Astrocyte of the cerebellum (primary cell): Measurements from ENCODE around the gene PLCD4.

Source experiments
- DNase-seq: peaks from one replicate; pipeline ENCODE4 v3.0.0-alpha.2; 2011; ENCODE audit warnings: low read depth
- H3K4me3 ChIP-seq: 2 replicates; pipeline ENCODE4 v1.5.1; 2011; ENCODE audit warnings: mild to moderate bottlenecking, low read depth, low read length, moderate library complexity
- in situ Hi-C: cut with HindIII; loops from 2 replicates; pipeline ENCODE4 v1.10.0; 2017; ENCODE audit warnings: low sequenced_read_pairs
- TF ChIP-seq, protein P1 (sequence below): IDR thresholded peaks from 2 replicates; pipeline ENCODE4 v1.5.1; 2012; ENCODE audit warnings: low read length, low read depth, moderate library complexity, mild to moderate bottlenecking; ENCODE audit errors: missing control alignments

Gene PLCD4

DNA sequence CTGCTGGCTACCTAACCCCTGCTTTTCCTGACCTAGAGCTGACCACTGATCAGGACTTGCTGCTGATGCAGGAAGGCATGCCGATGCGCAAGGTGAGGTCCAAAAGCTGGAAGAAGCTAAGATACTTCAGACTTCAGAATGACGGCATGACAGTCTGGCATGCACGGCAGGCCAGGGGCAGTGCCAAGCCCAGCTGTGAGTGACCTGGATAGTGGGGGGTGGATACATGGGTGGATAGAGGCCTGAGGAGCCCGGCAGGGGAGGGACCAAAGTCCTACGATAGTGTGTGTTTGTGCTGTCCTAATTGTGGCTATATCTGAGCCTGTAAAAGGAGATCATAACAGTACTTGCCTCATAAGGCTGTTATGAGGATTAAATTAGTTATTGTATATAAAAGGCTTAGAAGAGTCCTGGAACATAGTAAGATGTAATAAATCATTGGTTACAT, 8.2 kb downstream of the PLCD4 start:
- in situ Hi-C loops: no loop called here
- DNase-seq: no peak
- H3K4me3 ChIP-seq: no peak overlapping the region
- TF ChIP-seq, protein P1, sequence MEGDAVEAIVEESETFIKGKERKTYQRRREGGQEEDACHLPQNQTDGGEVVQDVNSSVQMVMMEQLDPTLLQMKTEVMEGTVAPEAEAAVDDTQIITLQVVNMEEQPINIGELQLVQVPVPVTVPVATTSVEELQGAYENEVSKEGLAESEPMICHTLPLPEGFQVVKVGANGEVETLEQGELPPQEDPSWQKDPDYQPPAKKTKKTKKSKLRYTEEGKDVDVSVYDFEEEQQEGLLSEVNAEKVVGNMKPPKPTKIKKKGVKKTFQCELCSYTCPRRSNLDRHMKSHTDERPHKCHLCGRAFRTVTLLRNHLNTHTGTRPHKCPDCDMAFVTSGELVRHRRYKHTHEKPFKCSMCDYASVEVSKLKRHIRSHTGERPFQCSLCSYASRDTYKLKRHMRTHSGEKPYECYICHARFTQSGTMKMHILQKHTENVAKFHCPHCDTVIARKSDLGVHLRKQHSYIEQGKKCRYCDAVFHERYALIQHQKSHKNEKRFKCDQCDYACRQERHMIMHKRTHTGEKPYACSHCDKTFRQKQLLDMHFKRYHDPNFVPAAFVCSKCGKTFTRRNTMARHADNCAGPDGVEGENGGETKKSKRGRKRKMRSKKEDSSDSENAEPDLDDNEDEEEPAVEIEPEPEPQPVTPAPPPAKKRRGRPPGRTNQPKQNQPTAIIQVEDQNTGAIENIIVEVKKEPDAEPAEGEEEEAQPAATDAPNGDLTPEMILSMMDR: no peak

DNA sequence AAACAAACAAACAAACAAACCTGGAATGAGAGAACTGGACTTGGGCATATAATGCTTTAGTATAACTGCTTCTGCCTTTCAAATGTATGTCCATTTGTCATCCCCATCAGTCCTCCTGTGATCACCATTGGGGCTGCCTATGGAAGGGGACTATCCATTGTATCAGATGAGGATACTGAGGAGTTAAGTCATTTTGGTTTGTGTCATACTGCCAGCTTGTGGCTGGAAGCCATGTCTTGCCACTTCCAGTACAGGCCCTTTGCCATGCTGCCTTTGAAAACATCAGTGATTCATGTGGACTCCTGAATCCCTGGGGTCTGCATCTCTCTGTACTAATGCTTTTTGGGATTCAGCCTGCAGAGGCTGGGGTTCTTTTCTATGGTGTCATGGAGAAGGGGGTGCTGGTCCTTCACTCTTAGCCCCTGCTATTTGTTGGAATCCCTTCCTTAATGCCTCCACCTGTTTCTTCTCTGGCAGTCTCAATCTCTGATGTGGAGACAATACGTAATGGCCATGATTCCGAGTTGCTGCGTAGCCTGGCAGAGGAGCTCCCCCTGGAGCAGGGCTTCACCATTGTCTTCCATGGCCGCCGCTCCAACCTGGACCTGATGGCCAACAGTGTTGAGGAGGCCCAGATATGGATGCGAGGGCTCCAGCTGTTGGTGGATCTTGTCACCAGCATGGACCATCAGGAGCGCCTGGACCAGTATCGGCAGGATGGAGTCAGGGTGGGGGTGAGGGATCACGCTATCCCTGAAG, 10.6 kb downstream of the PLCD4 start:
- TF ChIP-seq, protein P1: no peak
- DNase-seq: no peak
- no peak overlapping the region for H3K4me3 ChIP-seq
- in situ Hi-C loops: no loop called here

DNA sequence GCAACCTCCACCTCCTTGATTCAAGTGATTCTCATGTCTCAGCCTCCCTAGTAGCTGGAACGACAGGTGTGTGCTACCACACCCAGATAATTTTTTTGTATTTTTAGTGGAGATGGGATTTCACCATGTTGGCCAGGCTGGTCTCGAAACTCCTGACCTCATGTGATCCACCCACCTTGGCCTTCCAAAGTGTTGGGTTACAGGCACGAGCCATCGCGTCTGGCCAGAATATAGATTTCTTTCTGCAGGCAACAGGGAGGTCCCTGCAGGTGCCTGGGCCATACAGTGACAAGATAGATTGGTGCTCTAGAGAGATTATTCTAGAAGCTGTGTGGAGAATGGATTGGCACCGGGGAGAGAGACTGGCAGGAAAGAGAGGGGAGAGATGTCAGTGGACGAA, 13.3 kb downstream of the PLCD4 start:
- DNase-seq: no peak
- no peak overlapping the region for H3K4me3 ChIP-seq
- TF ChIP-seq, protein P1: no peak
- in situ Hi-C loops: no loop called here

DNA sequence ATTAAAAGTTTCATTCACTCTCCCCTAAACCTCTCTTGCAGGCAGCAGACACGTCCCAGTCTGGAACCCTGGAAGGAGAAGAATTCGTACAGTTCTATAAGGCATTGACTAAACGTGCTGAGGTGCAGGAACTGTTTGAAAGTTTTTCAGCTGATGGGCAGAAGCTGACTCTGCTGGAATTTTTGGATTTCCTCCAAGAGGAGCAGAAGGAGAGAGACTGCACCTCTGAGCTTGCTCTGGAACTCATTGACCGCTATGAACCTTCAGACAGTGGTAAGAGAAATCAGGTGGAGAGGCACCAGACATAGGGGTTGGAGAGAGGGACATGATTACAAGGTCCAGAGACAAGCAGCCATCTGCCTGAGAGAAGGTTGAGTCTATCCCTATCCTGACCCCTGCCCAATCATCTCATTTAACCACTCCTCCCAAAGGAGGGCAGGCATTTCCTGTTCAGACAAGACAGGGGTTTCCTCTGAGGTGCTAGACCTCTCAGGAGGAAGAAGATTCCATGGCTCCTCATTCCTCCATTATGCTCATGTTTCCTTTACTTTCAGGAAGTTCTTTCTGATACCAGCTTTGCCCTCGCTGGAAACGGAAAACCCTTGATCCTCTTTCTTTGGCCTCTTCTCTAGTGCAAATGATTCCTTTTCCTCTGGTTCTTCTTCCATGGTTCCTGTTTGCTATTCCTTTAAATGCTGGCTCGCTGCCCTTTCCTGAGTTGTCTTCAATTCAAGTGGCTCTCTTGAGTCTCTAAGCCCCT, 15.1 kb downstream of the PLCD4 start:
- H3K4me3 ChIP-seq: no peak overlapping the region
- in situ Hi-C loops: no loop called here
- TF ChIP-seq, protein P1: no peak
- no peak for DNase-seq

DNA sequence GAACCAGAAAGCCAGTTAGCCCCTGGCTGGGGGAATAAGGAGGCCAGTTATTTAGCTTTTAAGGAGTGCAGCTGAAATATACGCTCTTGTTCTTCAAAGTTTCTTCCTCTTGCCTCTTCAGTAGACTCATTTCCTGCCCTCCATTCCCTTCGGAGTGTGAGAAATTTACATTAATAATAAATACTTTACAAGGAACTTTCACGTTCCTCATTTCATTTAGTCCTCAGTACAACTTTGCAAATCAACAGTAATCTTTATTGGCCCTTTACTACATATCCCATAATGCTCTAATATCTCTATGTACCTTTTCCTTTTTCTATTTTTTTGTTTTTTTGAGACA, 15.6 kb downstream of the PLCD4 start:
- in situ Hi-C loops: no loop called here
- H3K4me3 ChIP-seq: no peak overlapping the region
- TF ChIP-seq, protein P1: no peak
- no peak for DNase-seq

DNA sequence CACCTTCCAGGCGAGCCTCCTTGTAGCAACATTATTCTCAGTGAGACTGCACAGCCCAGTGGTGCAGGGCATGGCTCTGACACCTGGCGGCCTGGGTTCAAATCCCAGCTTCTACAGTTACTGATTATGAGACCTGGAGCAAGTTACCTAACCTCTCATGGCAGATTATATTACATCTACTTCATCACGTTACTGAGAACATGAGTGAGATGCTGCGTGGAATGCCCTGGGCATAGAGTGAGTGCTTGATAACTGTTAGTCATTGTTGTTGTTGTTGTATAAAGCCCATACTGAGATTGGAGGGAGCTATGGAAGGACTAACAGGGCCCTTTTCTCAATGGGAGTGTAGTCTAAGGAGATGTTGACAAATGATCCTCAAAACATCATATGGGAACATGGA, 18.7 kb downstream of the PLCD4 start:
- in situ Hi-C loops: no loop called here
- no peak overlapping the region for H3K4me3 ChIP-seq
- DNase-seq: no peak
- TF ChIP-seq, protein P1: no peak
